ENCODE measurements around the gene TJP1.
A peak's percentile ranks its signal among the peaks of the same experiment; 100 is the strongest.
"Not testable (repeated sequence)": the region's sequence is repeated elsewhere in the genome, so short reads cannot be mapped to it uniquely, and the experiment has no call there.

Gene TJP1

DNA sequence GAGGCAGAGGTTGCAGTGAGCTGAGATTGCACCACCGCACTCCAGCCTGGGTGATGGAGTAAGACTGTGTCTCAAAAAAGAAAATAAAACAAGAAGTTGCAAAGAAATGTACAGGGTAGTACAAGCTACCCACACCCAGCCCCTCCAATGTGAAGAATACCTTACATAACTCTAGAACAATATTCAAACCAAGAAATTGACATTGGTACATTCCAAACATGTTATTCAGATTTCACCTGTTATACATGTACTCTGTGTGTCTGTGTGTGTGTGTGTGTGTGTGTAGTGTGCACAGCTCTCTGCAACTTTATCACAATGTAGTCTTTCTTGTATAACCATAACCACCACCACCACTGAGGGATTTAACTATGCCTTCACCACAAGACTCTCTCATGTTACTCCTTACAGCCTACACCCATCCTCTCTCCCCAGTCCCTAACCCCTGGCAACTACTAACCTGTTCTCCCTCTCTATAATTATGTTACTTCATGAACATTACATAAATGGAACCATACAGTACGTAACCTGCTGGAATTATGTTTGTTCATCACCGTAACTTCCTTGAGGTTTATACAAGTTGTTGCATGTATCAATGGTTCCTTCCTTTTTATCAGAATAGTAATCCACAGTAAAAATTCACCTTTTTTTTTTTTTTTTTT is 16.2 kb upstream of the TJP1 start:
- peak; percentile 7 for DNase-seq (ENCODE audit: low spot score)

DNA sequence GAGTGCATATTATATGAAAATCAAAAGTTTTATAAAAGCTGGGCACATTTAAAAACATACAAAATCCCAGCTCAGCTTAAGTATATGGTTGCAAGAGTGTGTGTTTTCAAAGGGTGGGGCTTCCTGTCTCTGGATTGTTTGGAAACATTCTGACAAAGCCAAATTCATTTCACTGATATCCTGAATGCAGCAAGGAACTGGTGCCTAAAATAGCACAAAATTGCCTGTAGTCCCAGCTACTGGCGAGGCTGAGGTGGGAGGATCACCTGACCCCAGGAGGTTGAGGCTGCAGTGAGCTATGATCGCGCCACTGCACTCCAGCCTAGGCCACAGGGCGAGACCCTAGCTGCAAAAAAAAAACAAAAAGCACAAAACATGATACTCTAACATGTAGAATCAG is 13.0 kb upstream of the TJP1 start:
- no peak for DNase-seq (ENCODE audit: low spot score)

DNA sequence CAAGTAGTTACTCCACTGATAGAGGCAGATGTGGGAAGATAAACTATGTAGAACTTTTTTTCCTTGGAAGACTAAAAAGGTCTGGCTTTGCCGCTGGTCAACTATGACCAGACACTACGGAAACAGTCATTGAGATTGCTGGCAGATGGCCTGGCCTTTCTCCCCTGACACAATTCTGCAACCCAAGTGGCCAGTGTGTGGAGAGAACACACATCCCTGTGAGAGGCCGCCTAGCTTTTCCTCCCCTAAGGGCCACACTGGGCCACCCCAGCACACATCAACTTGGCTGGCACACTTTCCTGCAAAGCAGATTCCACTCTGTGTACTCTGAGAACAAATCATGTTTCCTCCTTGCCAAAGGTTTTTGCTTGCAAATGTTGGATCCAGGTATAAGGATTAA is 10.4 kb upstream of the TJP1 start:
- DNase-seq (ENCODE audit: low spot score): no peak

DNA sequence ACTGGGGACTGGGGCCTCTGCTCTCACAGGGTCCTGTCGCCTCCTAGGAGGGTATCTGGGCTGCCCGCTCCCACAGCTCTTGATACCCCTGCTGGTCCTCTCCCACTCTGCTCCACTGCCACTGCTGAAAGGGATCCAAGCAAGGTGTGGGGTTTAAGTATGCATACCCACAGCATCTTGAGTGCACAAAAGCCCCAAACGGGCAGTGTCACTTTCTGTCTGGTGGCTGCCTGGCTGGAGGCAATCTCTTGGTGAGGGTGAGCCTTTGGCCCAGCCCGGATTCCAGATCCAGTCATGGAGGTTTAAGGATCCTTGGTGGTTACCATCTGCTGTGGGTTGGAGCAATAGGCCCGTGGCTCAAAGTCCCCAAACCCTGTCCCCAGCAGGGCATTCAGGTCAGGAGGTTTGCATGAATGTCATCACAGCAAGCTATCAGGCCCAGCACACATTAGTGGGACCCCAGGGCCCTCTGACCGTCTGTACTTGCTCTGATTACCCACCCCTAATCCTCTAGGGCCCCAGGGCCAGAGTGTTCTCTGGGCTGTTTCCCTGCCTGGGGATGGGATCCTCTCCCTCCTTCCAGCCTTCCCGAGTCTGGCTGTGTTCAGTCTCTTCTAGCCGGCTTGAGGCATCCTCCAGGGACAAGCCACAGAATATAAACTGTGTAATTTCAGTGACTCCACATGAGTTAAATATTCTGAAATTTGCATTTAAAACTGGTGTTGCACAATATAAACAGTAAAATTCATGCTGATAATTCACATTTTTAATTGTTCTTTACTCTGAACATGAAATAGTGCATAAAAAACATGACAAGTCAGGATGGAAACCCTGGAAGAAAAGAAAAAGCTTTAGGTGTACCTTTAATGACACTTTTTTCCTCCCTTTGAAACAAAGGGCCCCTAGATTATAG is 4.9 kb upstream of the TJP1 start:
- DNase-seq (ENCODE audit: low spot score): no peak

DNA sequence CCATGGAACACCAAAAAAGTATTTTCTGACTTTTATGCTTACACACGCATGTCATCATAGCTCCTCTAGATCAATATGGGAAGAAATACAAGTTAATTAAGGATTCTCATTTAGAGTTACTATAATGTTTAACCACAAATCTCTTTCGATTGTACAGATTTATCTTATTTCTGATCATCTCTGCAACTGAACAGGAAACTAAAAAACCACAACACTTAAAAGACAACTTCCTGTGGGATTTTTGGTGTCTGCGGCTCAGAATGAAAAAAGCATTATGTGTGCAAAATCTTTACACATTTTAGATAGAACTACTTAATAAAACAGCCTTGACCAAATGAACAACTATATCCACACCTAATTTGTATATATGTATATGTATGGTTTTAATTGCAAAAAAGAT is 3.0 kb upstream of the TJP1 start:
- DNase-seq (ENCODE audit: low spot score): peak; percentile 44

DNA sequence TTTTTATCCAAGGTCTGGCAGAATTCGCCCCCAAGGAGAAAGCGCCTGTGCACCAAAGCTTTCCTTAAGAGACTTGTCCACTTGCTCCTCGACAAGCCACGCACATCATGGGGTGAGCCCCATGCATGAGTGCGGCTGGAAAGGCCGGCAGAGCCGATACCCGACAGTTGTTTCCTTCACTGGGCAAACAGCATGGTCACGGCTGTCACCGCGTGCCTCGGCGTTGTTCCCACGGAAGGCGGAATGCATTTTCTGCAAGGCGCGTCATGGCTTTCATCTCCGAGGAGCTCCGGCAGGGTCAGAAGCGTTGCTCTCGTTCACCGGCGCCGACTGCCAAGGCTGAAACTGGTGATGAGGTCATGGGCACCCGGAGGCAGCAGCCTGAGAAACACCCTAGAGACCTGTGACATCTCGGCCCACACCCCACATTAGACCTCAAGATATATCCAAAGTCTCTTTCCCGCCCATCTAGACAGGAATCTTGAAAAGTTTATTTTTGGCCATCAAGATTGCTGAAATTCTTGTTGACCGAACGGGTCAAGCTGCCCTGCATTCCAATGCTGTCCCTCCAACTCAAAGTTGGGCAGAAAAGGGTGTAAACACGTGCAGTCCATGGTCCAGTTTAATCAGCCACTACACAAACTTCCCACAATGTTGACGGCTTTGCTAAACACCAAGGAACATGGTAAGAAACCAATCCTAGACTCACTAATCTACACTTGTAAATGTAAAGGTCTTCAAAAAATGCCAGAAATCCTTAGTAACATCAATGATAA is 604 bp upstream of the TJP1 start:
- no peak for DNase-seq (ENCODE audit: low spot score)

DNA sequence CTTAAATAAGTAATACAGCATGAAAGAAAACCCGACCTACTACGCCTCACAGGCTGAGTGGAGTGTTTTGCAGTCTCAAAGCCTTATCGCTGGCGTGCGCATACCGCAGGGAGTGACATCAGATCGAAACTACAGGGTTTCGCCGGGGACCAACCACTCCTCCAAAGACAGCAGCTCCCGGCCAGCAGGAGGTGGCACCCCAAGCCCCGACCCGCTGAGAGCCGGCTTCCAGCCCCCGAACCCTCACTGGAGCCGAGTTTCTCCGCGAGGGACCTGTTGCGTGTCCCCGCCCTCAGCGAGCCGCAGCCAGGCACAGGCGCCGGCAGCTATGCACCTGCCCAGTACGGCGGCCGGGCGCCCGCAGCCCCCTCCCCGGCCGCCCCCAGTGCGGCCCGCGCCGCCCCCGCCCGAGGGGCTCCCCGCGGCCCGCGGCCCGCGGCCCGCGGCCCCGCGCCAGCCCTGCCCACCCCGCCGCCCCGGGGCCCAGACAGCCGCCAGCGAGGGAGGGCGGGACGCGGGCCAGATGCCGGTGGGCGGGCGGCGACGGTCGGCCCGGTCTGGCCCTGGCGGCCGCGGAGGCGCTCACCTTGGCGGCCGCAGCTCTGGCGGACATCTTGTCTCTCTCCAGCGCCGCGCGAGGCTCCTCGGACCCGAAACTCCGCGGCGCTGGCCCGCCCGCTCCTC is 710 bp downstream of the TJP1 start:
- DNase-seq (ENCODE audit: low spot score): no peak

DNA sequence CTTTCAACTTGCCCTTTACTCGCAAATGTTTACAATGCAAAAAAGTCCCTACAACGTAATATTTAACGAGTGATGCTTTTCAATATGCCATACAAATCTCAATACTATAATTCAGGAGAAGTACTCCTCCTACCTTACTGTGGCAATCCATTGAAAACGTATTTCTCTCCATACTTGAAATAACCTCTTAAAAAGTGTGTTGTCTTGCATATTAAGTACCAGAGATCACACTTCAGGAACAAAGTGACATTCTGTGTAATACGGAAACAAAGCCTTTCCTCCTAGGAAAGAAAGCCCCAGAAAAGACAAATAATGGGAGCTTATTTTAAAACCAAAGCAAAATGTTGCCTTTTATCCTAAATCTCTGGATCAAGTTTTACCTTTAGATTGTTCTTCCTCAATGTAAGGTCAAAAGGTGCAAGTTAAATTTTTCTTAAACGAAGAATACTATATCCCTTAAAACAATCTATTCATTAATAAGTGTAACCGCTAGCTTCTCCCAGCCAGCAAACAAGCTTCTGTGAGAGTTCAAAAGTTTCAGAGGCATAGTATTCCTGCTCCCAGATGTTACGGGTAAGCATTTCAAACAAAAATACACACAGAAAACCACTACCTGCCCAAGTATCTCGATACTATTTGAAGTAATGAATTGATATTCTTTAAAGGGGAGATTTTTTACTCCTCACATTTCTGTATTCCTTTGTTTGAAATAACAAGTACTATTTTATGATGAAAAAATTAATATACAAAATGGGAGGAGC is 1.7 kb downstream of the TJP1 start:
- DNase-seq (ENCODE audit: low spot score): no peak

DNA sequence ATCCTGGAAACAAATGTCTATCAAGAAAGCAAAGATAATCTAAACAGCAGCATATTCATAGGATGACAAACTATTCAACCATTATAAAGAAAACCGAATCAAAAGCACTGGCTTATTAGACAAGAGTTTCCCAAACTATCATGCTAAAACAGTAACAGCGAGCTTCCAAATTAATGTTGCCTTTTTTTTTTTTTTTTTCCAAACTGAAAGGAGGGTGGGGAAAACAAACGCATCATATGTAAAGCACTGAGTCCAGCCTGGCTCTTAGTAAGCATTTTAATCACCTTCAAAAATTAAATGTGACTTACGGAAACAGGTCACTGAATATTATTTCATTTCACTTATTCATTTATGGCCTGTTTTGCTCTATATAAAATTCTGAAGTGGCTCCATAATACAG is 2.3 kb downstream of the TJP1 start:
- no peak for DNase-seq (ENCODE audit: low spot score)

DNA sequence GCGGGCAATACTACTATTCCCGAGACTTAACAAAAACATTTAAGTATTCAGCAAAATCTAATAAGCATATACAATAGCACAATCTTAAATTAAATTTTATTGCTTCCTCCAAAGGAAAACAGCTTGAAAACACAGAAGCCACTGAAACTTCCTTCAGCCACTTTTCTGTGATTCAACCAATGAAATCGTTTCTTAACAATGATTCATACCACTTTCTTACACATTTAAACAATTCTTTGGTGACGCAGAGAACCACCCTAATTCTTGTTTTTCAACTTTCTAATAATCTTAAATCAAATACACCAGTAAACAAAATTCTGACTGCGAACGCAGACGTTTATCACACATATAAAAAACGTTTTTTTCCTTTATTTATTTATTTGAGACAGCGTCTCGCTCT is 4.1 kb downstream of the TJP1 start:
- no peak for DNase-seq (ENCODE audit: low spot score)

DNA sequence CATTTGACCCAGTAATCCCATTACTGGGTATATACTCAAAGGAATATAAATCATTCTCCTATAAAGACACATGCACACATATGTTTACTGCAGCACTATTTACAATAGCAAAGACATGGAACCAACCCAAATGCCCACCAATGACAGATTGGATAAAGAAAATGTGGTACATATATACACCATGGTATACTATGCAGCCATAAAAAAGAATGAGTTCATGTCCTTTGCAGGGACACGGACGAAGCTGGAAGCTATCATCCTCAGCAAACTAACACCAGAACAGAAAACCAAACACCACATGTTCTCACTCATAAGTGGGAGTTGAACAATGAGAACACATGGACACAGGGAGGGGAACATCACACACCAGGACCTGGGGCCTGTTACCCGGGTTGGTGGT is 4.8 kb downstream of the TJP1 start:
- DNase-seq (ENCODE audit: low spot score): not testable (repeated sequence)

DNA sequence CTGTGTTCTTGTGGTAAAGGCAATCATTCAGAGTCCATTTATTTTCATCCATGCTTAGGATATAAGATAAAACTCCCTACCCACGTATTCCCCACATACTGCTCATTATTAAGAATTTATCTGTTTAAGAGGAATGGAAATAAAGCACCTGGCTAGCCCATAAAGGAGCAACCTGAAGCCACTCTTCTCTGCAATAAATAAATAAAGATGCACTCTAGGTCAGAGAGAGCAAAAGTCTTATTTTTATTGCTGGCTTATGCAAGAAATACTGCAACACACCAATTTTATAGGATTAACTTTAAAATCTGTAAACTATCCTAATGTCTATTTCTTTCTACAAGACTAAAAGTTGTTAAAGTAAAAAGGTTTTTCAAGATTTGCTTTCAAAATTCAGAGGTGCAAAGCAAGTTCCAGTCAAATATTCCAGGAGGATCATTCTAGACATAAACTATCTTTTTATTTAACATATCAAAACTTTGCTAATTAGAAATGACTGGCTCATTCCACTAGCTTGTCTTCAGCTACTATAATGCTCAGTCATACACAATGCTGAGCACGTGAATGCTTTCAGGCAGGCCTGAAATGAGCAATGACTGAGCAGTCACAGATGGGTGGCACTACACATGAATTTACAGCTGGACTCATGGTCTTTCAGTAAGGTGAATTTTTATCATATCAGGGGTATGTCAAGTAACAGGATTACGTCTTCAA is 7.1 kb downstream of the TJP1 start:
- DNase-seq (ENCODE audit: low spot score): no peak

DNA sequence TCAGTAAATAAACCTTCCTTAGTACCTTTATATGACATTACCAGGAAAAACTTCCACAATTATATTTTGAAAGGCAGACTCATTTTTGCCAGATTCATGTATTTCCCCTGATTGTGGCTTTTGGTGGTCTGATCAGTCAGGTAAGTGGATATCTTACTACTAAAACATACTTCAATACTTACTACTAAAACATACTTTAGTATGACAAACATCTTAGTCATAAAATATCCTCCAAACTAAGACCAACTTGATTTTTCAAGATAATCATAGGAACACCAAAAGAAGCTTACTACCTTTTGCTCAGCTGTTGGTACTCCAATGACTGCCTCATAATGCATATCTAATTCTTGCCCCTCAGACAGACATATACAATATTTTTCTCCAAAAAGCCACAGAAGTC is 9.3 kb downstream of the TJP1 start:
- no peak for DNase-seq (ENCODE audit: low spot score)

DNA sequence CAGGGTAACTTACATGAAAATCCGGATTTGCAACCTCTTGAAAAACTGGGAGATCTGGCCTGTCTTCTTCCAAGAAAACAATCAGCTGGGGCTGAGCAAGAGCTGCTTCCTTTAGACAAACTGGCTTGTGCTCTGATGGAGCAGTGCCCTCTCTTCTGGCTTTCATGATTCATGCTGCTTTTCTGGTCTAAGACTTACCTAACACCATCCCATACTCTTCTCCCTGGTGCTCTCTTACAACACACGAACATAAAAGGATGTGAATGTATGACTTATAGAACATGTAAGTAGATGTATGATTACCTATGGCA is 9.9 kb downstream of the TJP1 start:
- DNase-seq (ENCODE audit: low spot score): no peak

DNA sequence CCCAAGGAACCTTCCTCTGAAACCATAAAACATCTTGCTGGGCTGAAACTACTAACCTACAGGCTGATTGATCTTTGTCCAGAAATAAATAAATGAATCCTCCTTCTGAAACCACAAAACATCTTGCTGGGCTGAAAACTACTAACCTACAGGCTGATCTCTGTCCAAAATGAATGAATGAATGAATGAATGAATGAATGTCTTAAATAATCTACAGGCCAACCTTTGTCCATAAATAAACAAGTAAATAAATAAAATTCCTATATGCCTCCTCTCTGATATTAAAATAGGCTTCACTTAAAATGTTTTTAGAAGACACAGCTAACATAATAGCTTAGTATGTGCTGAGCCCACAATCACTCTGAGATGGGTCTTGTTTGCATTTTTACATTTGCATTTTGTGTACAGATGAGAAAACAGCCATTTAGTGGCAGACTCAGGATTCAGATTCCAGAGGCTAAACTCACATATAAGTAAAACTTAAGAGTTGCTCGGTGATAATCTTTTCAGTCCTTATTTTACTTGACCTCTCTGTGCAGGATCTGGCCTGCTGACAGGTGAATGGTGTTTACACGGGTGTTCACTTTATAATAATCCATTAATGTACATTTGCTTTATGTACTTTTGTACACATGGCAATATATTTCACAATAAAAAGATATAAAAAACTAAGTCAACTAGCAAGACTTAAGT is 10.4 kb downstream of the TJP1 start:
- DNase-seq (ENCODE audit: low spot score): no peak

DNA sequence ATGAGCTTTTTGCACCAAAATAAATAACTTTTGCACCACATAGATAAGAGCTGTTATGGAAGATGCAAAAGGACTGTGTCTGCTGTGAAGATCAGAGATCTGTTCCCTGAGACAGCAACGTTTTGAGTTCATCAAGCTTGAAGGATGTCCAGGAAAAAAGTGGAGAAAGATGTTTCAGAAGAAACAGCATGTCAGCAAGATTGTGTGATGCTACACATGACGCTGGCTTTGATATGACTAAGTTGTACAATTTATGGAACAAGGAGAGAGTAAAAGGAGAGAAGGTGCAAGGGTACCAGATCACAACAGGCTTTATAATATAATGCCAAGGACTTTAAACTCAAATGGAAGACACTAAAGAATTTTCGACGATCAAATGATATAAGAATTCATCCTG is 16.6 kb downstream of the TJP1 start:
- no peak for DNase-seq (ENCODE audit: low spot score)

DNA sequence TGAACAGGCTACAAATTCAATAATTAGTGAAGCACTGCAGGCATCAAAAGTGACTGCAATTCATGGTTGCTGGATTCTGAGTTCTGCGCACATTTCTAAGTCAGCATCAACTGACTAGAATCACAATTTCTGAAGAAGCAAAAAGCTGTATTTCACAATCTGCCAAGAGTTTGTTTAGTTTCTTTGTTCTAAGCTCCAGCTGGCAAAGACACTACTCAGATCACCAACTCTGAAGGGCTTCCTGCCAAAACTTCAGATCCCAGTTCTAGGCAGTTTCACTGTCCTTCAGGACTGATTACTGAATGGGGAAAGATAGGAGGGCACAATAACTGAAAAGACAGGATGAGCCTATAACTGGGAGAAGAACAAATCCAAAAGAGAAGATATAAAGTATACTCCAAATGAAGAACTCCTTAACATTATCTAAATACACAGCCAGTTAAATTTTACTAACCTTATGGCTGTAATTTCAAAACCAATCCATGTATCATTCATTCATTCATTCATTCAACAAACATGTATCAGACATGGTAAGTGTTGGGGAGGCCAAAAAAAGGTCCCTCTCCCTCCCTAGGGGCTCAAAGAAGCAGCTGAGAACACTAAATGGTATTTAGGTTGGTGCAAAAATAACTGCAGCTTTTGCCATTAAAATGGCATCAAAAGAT is 17.1 kb downstream of the TJP1 start:
- no peak for DNase-seq (ENCODE audit: low spot score)

DNA sequence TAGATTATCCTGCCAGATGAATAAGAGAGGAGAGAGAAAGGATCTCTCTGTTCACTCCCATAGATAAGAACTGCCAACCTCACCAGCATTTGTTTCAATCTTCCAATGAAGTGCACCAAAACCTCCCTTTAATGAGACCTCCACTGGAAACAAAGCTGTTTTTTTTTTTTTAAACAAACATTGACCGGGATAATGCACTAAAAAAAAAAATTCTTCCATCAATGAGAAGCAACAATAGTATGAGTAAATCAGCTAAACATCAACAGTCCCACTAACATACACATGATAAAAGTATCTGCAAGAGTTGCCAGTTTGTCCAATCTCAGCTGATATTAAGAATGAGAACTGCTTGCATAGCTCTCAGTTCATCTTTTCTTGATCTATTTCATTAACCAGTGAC is 19.9 kb downstream of the TJP1 start:
- no peak for DNase-seq (ENCODE audit: low spot score)

DNA sequence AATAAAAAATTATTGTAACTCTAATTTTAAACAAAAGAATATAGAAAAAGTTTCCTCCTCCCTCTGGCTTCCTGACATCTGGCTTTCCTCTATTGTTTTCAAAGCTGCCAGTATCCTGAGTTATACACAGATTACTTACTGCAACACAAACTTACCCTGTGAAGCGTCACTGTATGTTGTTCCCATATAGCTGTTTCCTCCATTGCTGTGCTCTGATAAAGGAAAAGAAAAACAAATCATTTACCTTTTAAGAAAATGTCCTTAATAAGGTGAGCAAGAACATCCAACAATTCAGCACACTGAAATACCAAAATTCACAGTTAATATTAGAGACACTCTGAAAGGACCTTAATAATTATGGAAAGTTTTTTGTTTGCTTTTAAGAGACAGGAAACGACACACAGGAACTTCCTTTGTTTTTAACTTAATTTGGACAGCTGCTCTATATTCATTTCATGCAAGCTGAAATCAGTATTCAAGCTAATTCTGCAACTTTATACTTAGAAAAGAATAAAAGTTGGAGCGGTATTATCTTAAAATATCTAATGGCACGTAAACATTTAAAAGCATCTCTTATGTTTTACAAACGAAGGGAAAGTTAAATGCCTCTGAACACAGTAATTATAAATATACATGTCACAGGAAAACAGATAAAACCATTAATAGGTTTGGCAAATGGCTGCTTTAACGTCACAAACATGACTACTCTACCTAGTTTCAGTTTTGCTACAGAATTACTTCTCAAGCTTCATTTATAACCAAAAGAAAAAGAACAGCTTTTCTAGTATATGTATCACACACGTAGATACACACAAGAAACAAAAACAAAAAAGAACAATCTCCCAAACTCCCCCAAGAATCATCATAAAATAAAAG is 21.5 kb downstream of the TJP1 start:
- DNase-seq (ENCODE audit: low spot score): no peak
